HG02610 (cell line): Measurements from ENCODE around the gene NME3.

ENCODE experiments used
- ATAC-seq: cut with Tn5 transposase; IDR thresholded peaks from one replicate; pipeline ENCODE4 v1.9.1; 2021; ENCODE audit warnings: mild to moderate bottlenecking, moderate library complexity; ENCODE audit not compliant: unreplicated experiment

Gene NME3

DNA sequence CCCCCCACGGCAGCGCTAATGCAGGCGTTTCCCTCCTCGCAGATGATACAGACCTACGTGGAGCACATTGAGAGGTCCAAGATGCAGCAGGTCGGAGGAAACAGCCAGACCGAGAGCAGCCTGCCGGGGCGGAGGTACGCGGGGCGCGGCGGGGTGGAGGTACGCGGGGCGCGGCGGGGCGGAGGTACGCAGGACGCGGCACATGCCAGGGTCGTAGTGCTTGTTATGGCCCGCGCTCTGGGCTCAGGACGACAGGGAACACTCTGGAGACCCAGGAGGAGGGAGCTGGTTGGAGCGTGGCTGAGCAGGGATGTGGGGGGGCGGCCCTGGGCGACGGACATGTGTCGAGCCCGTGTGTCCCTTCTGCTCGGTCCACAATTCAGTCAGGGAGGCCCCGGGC, 41.9 kb downstream of the NME3 start:
- no peak for ATAC-seq

GRCh38 chr16:1729026-1729425, 42.3 kb downstream of the NME3 start:
- no peak for ATAC-seq

- ATAC-seq, result no peak
Measured at GRCh38 chr16:1727651-1728624, 43.4 kb downstream of the NME3 start.

DNA sequence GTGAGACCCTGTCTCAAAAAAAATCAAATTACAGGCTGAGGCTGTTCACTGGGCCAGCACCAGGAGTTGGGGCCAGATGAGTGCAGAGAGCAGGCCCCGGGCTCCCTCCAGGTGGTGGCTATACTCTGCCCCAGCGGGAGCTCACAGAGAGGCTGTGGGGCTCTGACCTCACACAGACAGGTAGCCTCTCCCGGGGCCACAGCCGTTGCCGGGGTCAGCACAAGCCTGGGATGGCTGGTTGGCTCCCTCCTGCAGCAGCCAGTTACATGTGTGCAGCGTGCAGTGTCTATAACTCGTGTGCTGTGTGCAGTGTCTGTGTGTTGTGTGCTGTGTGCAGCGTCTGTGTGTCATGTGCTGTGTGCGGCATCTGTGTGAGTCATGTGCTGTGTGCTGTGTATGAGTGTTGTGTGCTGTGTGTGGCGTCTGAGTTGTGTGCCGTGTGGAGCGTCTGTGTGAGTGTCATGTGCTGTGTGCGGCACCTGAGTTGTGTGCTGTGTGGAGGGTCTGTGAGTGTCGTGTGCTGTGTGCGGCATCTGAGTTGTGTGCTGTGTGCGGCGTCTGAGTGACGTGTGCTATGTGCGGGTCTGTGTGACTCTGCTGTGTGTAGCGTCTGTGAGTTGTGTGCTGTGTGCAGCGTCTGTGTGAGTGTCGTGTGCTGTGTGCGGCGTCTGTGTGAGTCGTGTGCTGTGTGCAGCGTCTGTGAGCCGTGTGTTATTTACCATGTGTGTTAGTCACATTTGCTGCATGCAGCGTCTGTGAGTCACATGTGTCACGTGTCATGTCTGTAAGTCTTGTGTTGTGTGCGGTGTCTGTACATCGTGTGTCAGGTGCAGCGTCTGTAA, 44.5 kb downstream of the NME3 start:
- no peak for ATAC-seq

GRCh38 chr16:1724491-1724890, 46.9 kb downstream of the NME3 start:
- no peak for ATAC-seq

DNA sequence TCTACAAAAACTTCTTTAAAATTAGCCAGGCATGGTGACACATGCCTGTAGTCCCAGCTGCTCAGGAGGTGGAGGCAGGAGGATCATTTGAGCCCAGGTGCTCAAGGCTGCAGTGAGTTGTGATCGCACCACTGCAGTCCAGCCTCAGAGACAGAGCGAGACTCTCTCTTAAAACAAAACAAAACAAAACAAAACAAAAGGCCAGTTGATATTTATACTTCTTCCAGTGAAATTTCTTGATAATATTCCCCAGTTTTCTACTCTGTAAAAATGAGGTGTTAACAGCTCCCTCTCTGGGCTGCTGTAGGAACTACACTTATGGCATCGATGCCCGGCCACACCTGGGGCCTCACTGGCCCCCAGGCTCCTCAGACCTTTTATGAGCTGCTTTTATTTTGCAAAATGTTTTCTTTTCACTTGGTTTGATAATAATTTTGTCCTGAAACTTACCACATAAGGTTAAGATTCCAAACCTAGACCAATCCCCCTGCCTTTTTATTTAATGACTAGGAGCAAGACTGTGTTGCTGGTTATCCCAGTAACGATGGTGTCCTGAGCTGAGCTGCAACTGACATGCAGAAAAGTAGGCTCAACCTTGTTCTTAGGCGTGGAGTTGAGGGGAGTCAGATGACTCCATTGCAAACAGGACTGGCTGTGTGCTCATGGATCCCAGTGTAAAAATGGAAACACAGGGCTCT, 47.7 kb downstream of the NME3 start:
- ATAC-seq, result no peak

DNA sequence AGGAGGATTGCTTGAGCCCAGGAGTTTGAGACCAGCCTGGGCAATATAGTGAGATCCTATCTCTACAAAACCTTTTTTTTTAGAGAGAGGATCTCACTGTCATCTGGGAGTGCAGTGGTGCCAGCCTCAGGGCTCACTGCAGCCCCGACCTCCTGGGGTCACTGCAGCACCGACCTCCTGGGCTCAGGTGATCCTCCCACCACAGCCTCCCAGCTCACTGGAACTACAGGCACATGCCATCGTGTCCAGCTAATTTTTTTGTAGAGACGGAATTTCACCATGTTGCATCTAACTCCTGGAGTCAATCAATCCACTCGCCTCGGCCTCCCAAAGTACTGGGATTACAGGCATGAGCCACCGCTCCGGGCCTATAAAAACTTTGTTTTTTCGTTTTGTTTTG, 50.0 kb downstream of the NME3 start:
- no peak for ATAC-seq
